Adrenal gland (tissue), 12 donors: Measurements from ENCODE around the gene ORC6. TPM values are rescaled to one million over a fixed set of nuclear protein-coding genes. Genes with fewer than 3 reads are reported as not detected.

Experiments used
- DNase-seq, 7 donors: peaks; one replicate each; pipeline ENCODE4 v3.0.0-alpha.2; 2019 to 2020
- H3K27ac ChIP-seq, 5 donors: fragments of 200-600 bp; sonication (generic) in 4 of 5; 1 replicate in 3 of 5; 2 replicates in 2 of 5; pipeline versions ENCODE4 v1.5.1 to v1.8.0; 2016 to 2020; ENCODE audit warnings: mild to moderate bottlenecking in 1 of 5
- H3K27me3 ChIP-seq: fragments of 200-600 bp; 2 replicates; pipeline ENCODE4 v1.8.0; 2021
- H3K36me3 ChIP-seq, 2 donors: fragments of 200-600 bp; replicated peaks in 1 of 2; 1 replicate in 1 of 2; 2 replicates in 1 of 2; pipeline versions ENCODE4 v1.5.1 to v1.8.0; 2018 to 2022
- H3K4me1 ChIP-seq, 2 donors: fragments of 200-600 bp; replicated peaks in 1 of 2; 1 replicate in 1 of 2; 2 replicates in 1 of 2; pipeline versions ENCODE4 v1.5.1 to v1.8.0; 2018 to 2021
- H3K4me3 ChIP-seq, 4 donors: fragments of 200-600 bp; sonication (generic) in 3 of 4; one replicate each; pipeline ENCODE4 v1.5.1; 2016 to 2018
- H3K9me3 ChIP-seq, 3 donors: fragments of 200-600 bp; sonication (generic) in 1 of 3; replicated peaks in 1 of 3; 1 replicate in 2 of 3; 2 replicates in 1 of 3; pipeline versions ENCODE4 v1.5.1 to v1.8.0; 2016 to 2021
- CTCF ChIP-seq, 6 experiments: fragments of 450-650 bp in 4 of 6; fragments of 200-600 bp in 2 of 6; sonication (generic) in 1 of 6; IDR thresholded peaks; 1 replicate in 5 of 6; 2 replicates in 1 of 6; pipeline versions ENCODE4 v1.5.1 to v1.8.0; 2016 to 2021; ENCODE audit warnings: antibody characterized with exemption in 6 of 6, mild to moderate bottlenecking in 2 of 6, moderate library complexity in 1 of 6
- POLR2A ChIP-seq, 2 donors: fragments of 450-650 bp; IDR thresholded peaks; one replicate each; pipeline ENCODE4 v1.6.1; 2017; ENCODE audit warnings: antibody characterized with exemption in 2 of 2, mild to moderate bottlenecking in 2 of 2, moderate library complexity in 1 of 2
- WGBS, 4 donors: extraction: QIAGEN DNeasy Blood & Tissue Kit in 2 of 4; methylation state at CpG; one replicate each; pipeline versions ENCODE4 v1.1.5 to v1.1.7; 2013 to 2017; 5-methylcytosine and 5-hydroxymethylcytosine counted together
- intact Hi-C, 2 donors: fragments of 100-400 bp; cut with DNase I; formaldehyde crosslinking; loops; one replicate each; pipeline versions ENCODE4 v1.14.1 to v1.15.0; 2022 to 2023
- polyA plus RNA-seq, 3 donors: library from polyadenylated mRNA; stranded (reverse); fragments of 200-250 nt in 2 of 3; fragments of 350-450 nt in 1 of 3; fragmentation: Illumina TruSeq in 1 of 3; extraction: RNeasy Lipid Tissue Mini Kit (QIAGEN cat#74804) in 1 of 3; gene quantifications; one replicate each; pipeline ENCODE4 v1.2.3, GENCODE V29; 2013 to 2014
- total RNA-seq, 9 donors: library from RNA; depleted of rRNA in 4 of 9; stranded (reverse); fragments of >200 nt in 4 of 9; fragments of 120-200 nt in 1 of 9; fragmentation: NEBNext Ultra II Directional in 1 of 9; extraction: Animal tissue kit (Norgen Biotek cat#: 25700) in 1 of 9; gene quantifications; one replicate each; pipeline versions ENCODE4 v1.1.0 to v1.2.4, GENCODE V29; 2013 to 2023
- donor health status: healthy with polysubstance abuse.
- donor health status: Bipolar disorder and iron deficiency.
- donor health status: DM: yes; HTN: yes; CAD: no.
- donor health status: DM: no; HTN: no; CAD: no.
- donor health status: DM: no; HTN: no; CAD: no.
- donor health status: DM: yes; HTN: yes; CAD: no.

ORC6 gene
- total and polyA plus RNA-seq, 12 donors, result 0.55 to 16.1 (median 2.6) TPM; not detected in 1

- no peak for TF ChIP-seq CTCF (IDR thresholded peaks at IDR 0.05)
- no peak for TF ChIP-seq POLR2A (IDR thresholded peaks at IDR 0.05)
- 77 to 87% (median 82%) methylated on average over 5 of the region's 5 CpGs for WGBS, 4 donors
- Histone ChIP-seq H3K27ac (no peak overlapping the region), H3K9me3 (no peaks in the 10 kb centered on the region), H3K36me3 (no peaks in the 10 kb centered on the region), H3K4me3 (no peak overlapping the region), H3K27me3 (no peaks in the 10 kb centered on the region), H3K4me1 (no peaks in the 10 kb centered on the region)
- intact Hi-C loops, result no loop called here
- no peak for DNase-seq
Measured at GRCh38 chr16:46650254-46650623, 39.2 kb upstream of the ORC6 start.

DNA sequence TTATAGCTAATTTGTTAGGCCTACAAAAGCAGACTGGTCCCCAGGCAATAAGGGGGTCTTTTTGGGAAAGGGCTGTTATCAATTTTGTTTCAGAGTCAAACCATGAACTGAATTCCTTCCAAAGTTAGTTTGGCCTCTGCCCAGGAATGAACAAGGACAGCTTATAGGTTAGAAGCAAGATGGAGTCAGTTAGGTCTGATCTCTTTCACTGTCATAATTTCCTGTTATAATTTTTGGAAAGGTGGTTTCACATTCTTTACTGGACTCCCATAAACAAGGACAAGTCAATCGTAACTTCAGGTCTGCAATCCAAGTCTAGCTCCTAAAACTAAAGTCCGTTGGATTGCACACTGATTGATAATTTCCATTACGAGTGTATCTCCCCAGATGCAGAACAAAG, 38.2 kb upstream of the ORC6 start:
- H3K4me3 ChIP-seq, result no peak overlapping the region
- DNase-seq, result no peak
- TF ChIP-seq CTCF (IDR thresholded peaks at IDR 0.05) (no peak), POLR2A (IDR thresholded peaks at IDR 0.05) (no peak)
- no peak overlapping the region for H3K27ac ChIP-seq
- WGBS, 4 donors, result 77 to 90% (median 86%) methylated on average over 3 of the region's 3 CpGs
- intact Hi-C loops, result no loop called here
- H3K27me3 ChIP-seq, result no peaks in the 10 kb centered on the region
- H3K4me1 ChIP-seq, result no peaks in the 10 kb centered on the region
- H3K9me3 ChIP-seq, result no peaks in the 10 kb centered on the region
- no peaks in the 10 kb centered on the region for H3K36me3 ChIP-seq

GRCh38 chr16:46658925-46659324, 30.5 kb upstream of the ORC6 start:
- TF ChIP-seq POLR2A (IDR thresholded peaks at IDR 0.05) (no peak), CTCF (IDR thresholded peaks at IDR 0.05) (no peak)
- peaks cover 0 to 44% of the 10 kb centered on the region in 2 donors for H3K36me3 ChIP-seq
- WGBS, 4 donors, result 42 to 63% (median 57%) methylated on average over 1 of the region's 1 CpG

GRCh38 chr16:46662123-46662522, 27.3 kb upstream of the ORC6 start:
- intact Hi-C loops, result no loop called here
- no peaks in the 10 kb centered on the region for H3K4me1 ChIP-seq
- no peak for DNase-seq
- no peak overlapping the region for H3K27ac ChIP-seq
- H3K9me3 ChIP-seq, result no peaks in the 10 kb centered on the region
- H3K36me3 ChIP-seq, result peaks cover 0 to 61% of the 10 kb centered on the region in 2 donors
- no peak overlapping the region for H3K4me3 ChIP-seq
- TF ChIP-seq CTCF (IDR thresholded peaks at IDR 0.05), result no peak
- no peak for TF ChIP-seq POLR2A (IDR thresholded peaks at IDR 0.05)
- no peaks in the 10 kb centered on the region for H3K27me3 ChIP-seq
- WGBS, 4 donors, result 70 to 73% (median 70%) methylated on average over 4 of the region's 4 CpGs

More at GRCh38 chr16:46658925-46659324, 30.5 kb upstream of the ORC6 start:
- no peak overlapping the region for H3K27ac ChIP-seq
- no peaks in the 10 kb centered on the region for H3K9me3 ChIP-seq
- intact Hi-C loops, result no loop called here
- peak in 6 of 7 donors; percentile 23 to 59 (median 40) for DNase-seq
- no peak overlapping the region for H3K4me3 ChIP-seq
- no peaks in the 10 kb centered on the region for H3K4me1 ChIP-seq
- H3K27me3 ChIP-seq, result no peaks in the 10 kb centered on the region
